ENCODE results near the gene PLEKHG5. TPM values are rescaled to one million over a fixed set of nuclear protein-coding genes. Genes with fewer than 3 reads are reported as not detected.
"Not testable (repeated sequence)": the region's sequence is repeated elsewhere in the genome, so short reads cannot be mapped to it uniquely, and the experiment has no call there.

Gene PLEKHG5
- total RNA-seq, 4 donors from 2014 or later, result 72.5 to 170 (median 99.8) TPM

GRCh38 chr1:6435547-6435946, 55.9 kb downstream of the PLEKHG5 start:
- H3K4me3 ChIP-seq (ENCODE audit: low read depth, poor library complexity, severe bottlenecking), result no peak overlapping the region
- 69 to 81% methylated on average over 3 of the region's 3 CpGs for WGBS, 2 donors
- intact Hi-C loops (cut with DNase I; ENCODE audit: low total_unique reads), result no loop called here
- TF ChIP-seq POLR2A (IDR thresholded peaks at IDR 0.05) (no peak), CTCF (IDR thresholded peaks at IDR 0.05) (no peak)
- DNase-seq (ENCODE audit: low spot score in 2 of 2), result no peak

GRCh38 chr1:6435129-6435528, 56.3 kb downstream of the PLEKHG5 start:
- intact Hi-C loops (cut with DNase I; ENCODE audit: low total_unique reads), result no loop called here

GRCh38 chr1:6434186-6434585, 57.3 kb downstream of the PLEKHG5 start:
- no peak for DNase-seq (ENCODE audit: low spot score in 2 of 2)
- intact Hi-C loops (cut with DNase I; ENCODE audit: low total_unique reads), result no loop called here
- TF ChIP-seq CTCF (IDR thresholded peaks at IDR 0.05) (no peak), POLR2A (IDR thresholded peaks at IDR 0.05) (no peak)
- WGBS, 2 donors, result 83 to 87% methylated on average over 5 of the region's 5 CpGs
- no peak overlapping the region for H3K4me3 ChIP-seq (ENCODE audit: low read depth, poor library complexity, severe bottlenecking)

More at GRCh38 chr1:6435129-6435528, 56.3 kb downstream of the PLEKHG5 start:
- 86 to 88% methylated on average over 13 to 15 of the region's 15 CpGs for WGBS, 2 donors
- no peak for TF ChIP-seq POLR2A (IDR thresholded peaks at IDR 0.05)
- no peak for TF ChIP-seq CTCF (IDR thresholded peaks at IDR 0.05)
- no peak for DNase-seq (ENCODE audit: low spot score in 2 of 2)
- H3K4me3 ChIP-seq (ENCODE audit: low read depth, poor library complexity, severe bottlenecking), result no peak overlapping the region

- intact Hi-C loops (cut with DNase I; ENCODE audit: low total_unique reads); H3K4me3 ChIP-seq (ENCODE audit: low read depth, poor library complexity, severe bottlenecking); DNase-seq (ENCODE audit: low spot score in 2 of 2): not testable (repeated sequence)
- 79 to 81% methylated on average over 11 to 13 of the region's 13 CpGs for WGBS, 2 donors
These were observed 59.6 kb downstream of the PLEKHG5 start for GRCh38 chr1:6431645-6432579.

GRCh38 chr1:6429660-6430411, 61.6 kb downstream of the PLEKHG5 start:
- 49 to 53% methylated on average over 15 to 18 of the region's 19 CpGs for whole genome bisulfite sequencing, 2 donors
- DNase-seq (ENCODE audit: low spot score in 2 of 2); intact Hi-C loops (cut with DNase I; ENCODE audit: low total_unique reads); H3K4me3 ChIP-seq (ENCODE audit: low read depth, poor library complexity, severe bottlenecking): not testable (repeated sequence)

DNA sequence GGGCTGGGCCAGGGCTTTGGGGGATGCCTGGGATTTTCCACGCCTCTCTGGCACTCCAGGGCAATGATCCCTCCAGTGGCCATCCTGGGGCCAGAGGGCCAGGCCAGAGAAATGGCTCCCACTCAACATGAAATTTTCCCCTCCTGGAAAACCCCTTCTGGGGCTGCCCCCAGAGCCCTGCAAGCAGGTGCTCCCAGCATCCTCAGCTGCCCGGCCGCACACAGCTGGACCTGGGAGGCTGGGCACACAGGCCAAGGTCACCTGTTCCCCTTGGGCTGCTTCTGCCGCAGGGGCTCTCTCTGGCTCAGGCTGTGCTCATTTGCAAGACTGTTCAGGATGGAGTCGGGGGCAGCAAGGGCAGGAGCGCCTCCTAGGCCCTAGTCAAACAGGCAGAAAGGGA, 63.0 kb downstream of the PLEKHG5 start:
- intact Hi-C loops (cut with DNase I; ENCODE audit: low total_unique reads); H3K4me3 ChIP-seq (ENCODE audit: low read depth, poor library complexity, severe bottlenecking); DNase-seq (ENCODE audit: low spot score in 2 of 2): not testable (repeated sequence)
- WGBS, 2 donors, result 80 to 91% methylated on average over 1 to 4 of the region's 6 CpGs

Measured in lower leg skin (tissue), 4 donors.